ENCODE results near the gene DAPK1. TPM values are rescaled to one million over a fixed set of nuclear protein-coding genes. Genes with fewer than 3 reads are reported as not detected.

DAPK1 gene
- total RNA-seq, 2 donors from 2014 or later = 39.1 to 40.6 TPM

DNA sequence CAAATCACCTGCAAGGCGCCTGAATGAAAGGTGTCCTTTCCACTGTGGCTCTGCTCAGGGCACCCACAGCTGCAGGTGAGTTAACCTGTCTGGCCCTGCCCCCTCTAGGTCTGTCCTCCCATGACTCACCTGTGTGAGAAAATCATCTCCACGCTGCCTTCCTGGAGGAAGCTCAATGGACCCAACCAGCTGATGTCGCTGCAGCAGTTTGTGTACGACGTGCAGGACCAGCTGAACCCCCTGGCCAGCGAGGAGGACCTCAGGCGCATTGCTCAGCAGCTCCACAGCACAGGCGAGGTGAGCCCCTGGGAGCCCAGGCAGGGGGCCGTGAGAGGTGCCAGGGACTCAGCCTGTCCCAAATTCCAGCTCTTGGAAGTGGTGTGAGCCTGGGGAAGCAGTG, 205.3 kb downstream of the DAPK1 start:
- no peak for ATAC-seq (ENCODE audit: insufficient number of reproducible peaks, low FRiP score, low read depth)
- no peak for TF ChIP-seq CTCF (IDR thresholded peaks at IDR 0.05)
- no peak for DNase-seq (ENCODE audit: low spot score)

DNA sequence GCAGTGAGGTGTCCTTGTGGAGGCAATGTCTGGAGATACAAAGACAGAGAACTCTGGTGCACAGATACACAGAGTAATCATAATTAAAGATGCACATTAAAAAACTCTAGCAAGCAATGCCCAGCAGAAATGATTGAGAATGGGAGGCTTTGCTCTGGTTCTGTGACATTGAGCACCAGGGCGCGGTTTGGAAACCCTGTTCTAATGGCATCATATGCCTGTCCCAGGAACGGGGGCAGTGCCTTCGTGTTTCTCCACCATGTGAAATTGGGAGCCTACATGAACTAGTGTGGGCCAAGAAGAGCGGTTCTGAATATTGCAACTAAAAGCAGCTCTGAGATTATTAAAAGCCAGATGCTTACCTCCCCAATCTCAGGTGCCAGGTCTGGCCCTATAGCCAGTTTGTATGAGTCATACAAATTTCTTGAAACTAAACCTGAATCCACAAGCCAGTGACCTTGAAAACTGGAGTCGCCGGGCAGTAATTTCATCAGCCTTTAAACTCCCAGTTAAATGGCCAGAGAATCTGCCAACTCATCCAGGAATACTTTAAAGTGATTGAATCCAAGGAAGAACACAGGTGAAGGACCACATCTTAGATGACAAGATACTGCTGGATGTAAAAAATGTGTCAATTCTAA, 206.1 kb downstream of the DAPK1 start:
- no peak overlapping the region for H3K4me3 ChIP-seq
- no peaks in the 10 kb centered on the region for H3K4me1 ChIP-seq (ENCODE audit: control insufficient read depth in 1 of 2, low read depth in 2 of 2)
- DNase-seq (ENCODE audit: low spot score) = no peak
- no peaks in the 10 kb centered on the region for H3K36me3 ChIP-seq
- no peak for TF ChIP-seq CTCF (IDR thresholded peaks at IDR 0.05)
- ATAC-seq (ENCODE audit: insufficient number of reproducible peaks, low FRiP score, low read depth) = no peak
- H3K27ac ChIP-seq = no peak overlapping the region
- H3K27me3 ChIP-seq (replicated peaks; ENCODE audit: insufficient read depth) = no peaks in the 10 kb centered on the region
- no peaks in the 10 kb centered on the region for H3K9me3 ChIP-seq

More for the DNA sequence above, 205.3 kb downstream of the DAPK1 start:
- no peak overlapping the region for H3K4me3 ChIP-seq
- H3K27ac ChIP-seq = no peak overlapping the region
- H3K27me3 ChIP-seq (replicated peaks; ENCODE audit: insufficient read depth) = no peaks in the 10 kb centered on the region
- H3K4me1 ChIP-seq (ENCODE audit: control insufficient read depth in 1 of 2, low read depth in 2 of 2) = no peaks in the 10 kb centered on the region
- H3K36me3 ChIP-seq = no peaks in the 10 kb centered on the region
- no peaks in the 10 kb centered on the region for H3K9me3 ChIP-seq

GRCh38 chr9:87704342-87704741, 206.7 kb downstream of the DAPK1 start:
- H3K36me3 ChIP-seq = no peaks in the 10 kb centered on the region
- no peak overlapping the region for H3K27ac ChIP-seq
- no peak overlapping the region for H3K4me3 ChIP-seq

GRCh38 chr9:87706066-87706739, 208.5 kb downstream of the DAPK1 start:
- no peak for DNase-seq (ENCODE audit: low spot score)
- no peak for ATAC-seq (ENCODE audit: insufficient number of reproducible peaks, low FRiP score, low read depth)
- H3K9me3 ChIP-seq = no peaks in the 10 kb centered on the region
- H3K27ac ChIP-seq = no peak overlapping the region
- no peak for TF ChIP-seq CTCF (IDR thresholded peaks at IDR 0.05)
- no peaks in the 10 kb centered on the region for H3K36me3 ChIP-seq
- no peaks in the 10 kb centered on the region for H3K4me1 ChIP-seq (ENCODE audit: control insufficient read depth in 1 of 2, low read depth in 2 of 2)
- no peaks in the 10 kb centered on the region for H3K27me3 ChIP-seq (replicated peaks; ENCODE audit: insufficient read depth)
- H3K4me3 ChIP-seq = no peak overlapping the region

More at GRCh38 chr9:87704342-87704741, 206.7 kb downstream of the DAPK1 start:
- no peaks in the 10 kb centered on the region for H3K27me3 ChIP-seq (replicated peaks; ENCODE audit: insufficient read depth)
- no peaks in the 10 kb centered on the region for H3K9me3 ChIP-seq
- DNase-seq (ENCODE audit: low spot score) (no peak), ATAC-seq (ENCODE audit: insufficient number of reproducible peaks, low FRiP score, low read depth) (no peak)
- TF ChIP-seq CTCF (IDR thresholded peaks at IDR 0.05) = no peak
- no peaks in the 10 kb centered on the region for H3K4me1 ChIP-seq (ENCODE audit: control insufficient read depth in 1 of 2, low read depth in 2 of 2)

- H3K27me3 ChIP-seq (replicated peaks; ENCODE audit: insufficient read depth) = no peaks in the 10 kb centered on the region
- H3K9me3 ChIP-seq = no peaks in the 10 kb centered on the region
- ATAC-seq (ENCODE audit: insufficient number of reproducible peaks, low FRiP score, low read depth) (no peak), DNase-seq (ENCODE audit: low spot score) (no peak)
- peaks cover 0 to 12% of the 10 kb centered on the region in 2 donors for H3K4me1 ChIP-seq (ENCODE audit: control insufficient read depth in 1 of 2, low read depth in 2 of 2)
- no peaks in the 10 kb centered on the region for H3K36me3 ChIP-seq
- TF ChIP-seq CTCF (IDR thresholded peaks at IDR 0.05) = no peak
- no peak overlapping the region for H3K27ac ChIP-seq
- no peak overlapping the region for H3K4me3 ChIP-seq
Measured at GRCh38 chr9:87707805-87708506, 210.3 kb downstream of the DAPK1 start.
